Measurements from ENCODE around the gene TMEM86A.
A peak's percentile ranks its signal among the peaks of the same experiment; 100 is the strongest.

The TMEM86A gene

DNA sequence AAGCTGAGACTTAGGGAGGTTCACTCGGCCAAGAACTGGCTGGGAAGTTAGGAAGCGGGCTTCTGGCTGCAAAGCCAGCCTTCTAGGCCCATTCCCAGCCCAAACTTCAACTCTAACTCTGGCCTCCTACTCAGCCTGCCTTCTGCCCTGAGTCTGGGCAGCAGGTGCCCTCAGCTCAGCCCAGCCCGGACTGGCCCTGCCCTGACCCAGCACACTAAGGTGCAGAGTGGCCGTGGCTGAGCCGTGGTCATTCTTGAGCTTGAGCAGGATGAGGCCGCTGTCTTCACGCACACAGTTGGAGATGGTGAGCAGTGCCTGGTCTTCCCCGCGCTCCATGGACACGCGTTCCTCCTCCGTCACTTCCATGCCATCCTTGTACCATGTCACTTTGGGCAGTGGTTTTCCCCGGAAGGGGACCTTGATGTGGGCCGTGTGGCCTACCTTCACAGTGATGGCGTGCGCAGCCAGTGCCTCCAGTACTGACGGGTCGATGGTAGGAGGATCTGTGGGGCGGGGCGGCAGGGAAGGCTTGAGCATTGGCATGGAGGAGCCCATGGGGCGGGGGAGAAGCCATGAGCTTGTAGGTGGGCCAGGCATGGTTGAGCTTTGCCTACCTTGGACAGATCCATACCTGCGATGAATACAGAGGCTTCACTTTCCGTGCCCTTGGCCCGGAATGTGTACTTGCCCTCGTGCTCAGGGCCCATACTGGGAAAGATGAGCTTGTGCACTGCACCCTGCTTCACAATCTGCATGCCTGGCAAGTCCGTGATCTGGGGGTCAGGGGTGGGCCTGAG lies 15.3 kb downstream of the TMEM86A start:
- DNase-seq (ENCODE audit: low spot score), result no peak
- TF ChIP-seq, protein P1, sequence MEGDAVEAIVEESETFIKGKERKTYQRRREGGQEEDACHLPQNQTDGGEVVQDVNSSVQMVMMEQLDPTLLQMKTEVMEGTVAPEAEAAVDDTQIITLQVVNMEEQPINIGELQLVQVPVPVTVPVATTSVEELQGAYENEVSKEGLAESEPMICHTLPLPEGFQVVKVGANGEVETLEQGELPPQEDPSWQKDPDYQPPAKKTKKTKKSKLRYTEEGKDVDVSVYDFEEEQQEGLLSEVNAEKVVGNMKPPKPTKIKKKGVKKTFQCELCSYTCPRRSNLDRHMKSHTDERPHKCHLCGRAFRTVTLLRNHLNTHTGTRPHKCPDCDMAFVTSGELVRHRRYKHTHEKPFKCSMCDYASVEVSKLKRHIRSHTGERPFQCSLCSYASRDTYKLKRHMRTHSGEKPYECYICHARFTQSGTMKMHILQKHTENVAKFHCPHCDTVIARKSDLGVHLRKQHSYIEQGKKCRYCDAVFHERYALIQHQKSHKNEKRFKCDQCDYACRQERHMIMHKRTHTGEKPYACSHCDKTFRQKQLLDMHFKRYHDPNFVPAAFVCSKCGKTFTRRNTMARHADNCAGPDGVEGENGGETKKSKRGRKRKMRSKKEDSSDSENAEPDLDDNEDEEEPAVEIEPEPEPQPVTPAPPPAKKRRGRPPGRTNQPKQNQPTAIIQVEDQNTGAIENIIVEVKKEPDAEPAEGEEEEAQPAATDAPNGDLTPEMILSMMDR (conservative IDR thresholded peaks at IDR 0.05; ENCODE audit: low read depth), result no peak
- CTCF ChIA-PET, result interaction anchor here (0.6 to 1.5 kb wide), 3 partner anchors 8 to 18 kb away, joined by 3 to 4 read pairs (median 3); no protein-coding TSS in a partner anchor
- no peak overlapping the region for H3K27ac ChIP-seq
- POLR2A ChIA-PET (ENCODE audit: low non-redundant PET), result no interaction called here

DNA sequence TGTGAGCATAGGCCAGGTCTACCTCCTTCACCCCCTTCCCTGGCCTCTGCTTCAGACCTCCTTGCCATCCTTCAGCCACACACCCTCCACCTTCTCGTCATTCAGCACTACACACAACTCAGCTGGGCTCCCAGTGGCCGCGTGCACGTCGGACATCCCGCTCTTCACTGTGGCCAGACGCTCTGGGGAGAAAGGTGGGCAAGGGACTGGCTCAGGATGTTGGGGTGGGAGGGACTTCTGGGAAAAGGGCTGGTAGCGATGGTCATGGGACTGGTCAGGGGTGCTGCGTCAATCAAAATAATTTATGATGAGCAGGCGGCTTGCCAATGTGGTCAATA lies 15.8 kb downstream of the TMEM86A start:
- TF ChIP-seq, protein P1 (conservative IDR thresholded peaks at IDR 0.05; ENCODE audit: low read depth), result no peak
- CTCF ChIA-PET, result interaction anchor here (0.6 kb wide), 1 partner anchor 14 kb away, joined by 3 read pairs; no protein-coding TSS in a partner anchor
- POLR2A ChIA-PET (ENCODE audit: low non-redundant PET), result no interaction called here
- H3K27ac ChIP-seq, result no peak overlapping the region
- no peak for DNase-seq (ENCODE audit: low spot score)

DNA sequence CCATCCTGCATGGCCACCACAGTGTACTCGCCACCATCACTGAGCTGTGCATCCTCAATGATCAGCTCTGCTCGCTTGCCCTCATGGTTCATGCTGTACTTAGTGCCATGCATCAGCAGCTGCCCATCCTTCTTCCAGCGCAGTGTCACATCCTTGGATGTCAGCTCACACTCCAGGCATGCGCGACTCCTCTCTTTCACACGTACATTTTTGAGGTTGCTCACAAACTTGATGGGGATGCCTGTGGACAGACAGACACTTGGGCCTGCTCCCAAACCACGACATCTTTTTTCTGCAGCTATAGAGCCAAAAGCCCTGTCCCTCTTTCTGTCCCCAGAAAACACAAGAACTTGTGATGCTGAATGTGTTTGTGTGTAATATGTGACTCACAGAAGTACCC lies 16.9 kb downstream of the TMEM86A start:
- POLR2A ChIA-PET (ENCODE audit: low non-redundant PET), result no interaction called here
- no peak for DNase-seq (ENCODE audit: low spot score)
- H3K27ac ChIP-seq, result no peak overlapping the region
- TF ChIP-seq, protein P1 (conservative IDR thresholded peaks at IDR 0.05; ENCODE audit: low read depth), result no peak
- CTCF ChIA-PET, result interaction anchor here (0.5 kb wide), 1 partner anchor 122 kb away, joined by 3 read pairs; no protein-coding TSS in a partner anchor

DNA sequence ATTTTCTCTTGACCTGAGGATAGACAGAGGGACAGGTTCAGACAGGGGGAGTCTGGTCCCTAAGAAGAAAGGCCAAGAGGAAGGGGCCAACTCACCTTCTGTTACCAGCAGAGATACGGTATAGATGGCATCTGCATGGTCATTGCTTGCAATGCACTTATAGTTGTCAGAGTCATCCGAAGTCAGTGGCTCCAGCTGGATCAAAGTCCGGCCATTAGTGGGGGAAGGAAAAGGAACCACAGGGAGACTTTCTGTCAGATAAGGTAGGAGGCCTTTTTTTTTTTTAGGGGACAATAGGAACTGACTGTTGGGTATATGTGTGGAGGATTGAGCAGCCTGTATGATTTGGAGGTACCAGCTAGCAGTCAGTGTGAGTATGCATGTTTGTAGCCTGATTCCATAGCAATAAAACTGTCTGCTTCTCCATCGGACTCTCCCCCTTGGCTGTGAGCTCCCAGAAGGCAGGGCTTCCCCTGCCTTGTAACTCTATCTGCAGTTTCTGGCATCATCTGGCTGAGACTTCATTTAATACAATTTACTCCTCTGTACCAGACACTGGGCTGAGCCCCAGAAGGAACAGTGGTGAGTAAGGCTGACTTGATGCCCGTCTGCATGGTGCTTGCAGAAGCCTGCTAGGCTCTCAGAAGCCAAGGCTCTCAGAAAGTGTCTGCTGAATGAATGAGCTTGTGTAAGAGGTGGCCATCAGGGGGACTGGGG lies 21.7 kb downstream of the TMEM86A start:
- ChIA-PET CTCF (interaction anchor here (0.6 to 0.7 kb wide), 2 partner anchors 44 to 48 kb away, joined by 3 read pairs; no protein-coding TSS in a partner anchor), POLR2A (ENCODE audit: low non-redundant PET) (no interaction called here)
- DNase-seq (ENCODE audit: low spot score), result no peak
- H3K27ac ChIP-seq, result no peak overlapping the region
- TF ChIP-seq, protein P1 (conservative IDR thresholded peaks at IDR 0.05; ENCODE audit: low read depth), result no peak

DNA sequence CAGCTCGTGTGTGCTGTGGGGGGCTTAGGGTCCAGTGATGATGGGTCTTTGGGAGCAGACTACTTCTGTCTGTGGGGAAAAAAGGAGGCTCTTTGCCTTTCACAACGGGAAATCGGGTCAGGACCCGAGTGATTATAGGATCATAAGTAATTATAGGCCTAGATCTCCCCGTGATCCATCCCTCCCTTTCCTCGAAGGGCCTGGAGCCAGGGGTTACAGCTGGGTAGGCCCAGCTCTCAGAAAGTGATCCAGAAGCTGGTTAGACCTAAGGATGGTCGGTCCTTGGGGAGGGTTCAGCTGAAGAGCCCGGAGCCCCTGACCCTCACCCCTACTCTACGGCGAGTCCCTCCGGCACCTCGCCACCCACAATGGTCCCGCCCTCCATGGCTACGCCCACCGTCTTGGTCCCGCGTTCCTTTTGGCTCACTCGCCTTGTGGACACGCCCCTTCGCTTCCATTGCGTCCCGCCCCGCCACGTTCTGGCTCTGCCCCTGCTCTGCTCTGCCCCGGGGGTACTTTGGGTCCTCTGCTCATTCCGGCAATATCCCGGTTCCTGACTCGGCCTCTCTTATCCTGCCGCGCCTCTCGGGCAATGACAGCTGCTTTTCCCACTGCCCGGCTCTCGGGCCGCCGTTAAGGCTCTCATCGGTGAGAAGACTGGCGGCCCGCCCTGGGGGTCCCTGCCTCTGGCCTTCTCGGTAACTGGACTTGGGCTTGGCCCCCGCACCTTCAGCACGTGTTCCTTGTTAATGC lies 22.4 kb downstream of the TMEM86A start:
- CTCF ChIA-PET, result interaction anchor here (0.6 to 1.5 kb wide), 2 partner anchors 10 to 44 kb away, joined by 3 to 4 read pairs; no protein-coding TSS in a partner anchor
- no peak overlapping the region for H3K27ac ChIP-seq
- TF ChIP-seq, protein P1 (conservative IDR thresholded peaks at IDR 0.05; ENCODE audit: low read depth), result no peak
- peak; percentile 18 for DNase-seq (ENCODE audit: low spot score)
- POLR2A ChIA-PET (ENCODE audit: low non-redundant PET), result no interaction called here

All from RWPE1 (cell line).